OCI-LY1 (cell line): ENCODE results near the gene LARGE2.

Experiments used
- H2AFZ ChIP-seq: fragments of 200-600 bp; sonication (generic), shearing (Covaris generic); 2 replicates; pipeline ENCODE4 v1.6.0; 2014; ENCODE audit warnings: antibody characterized with exemption, mild to moderate bottlenecking, low read length
- H3F3A ChIP-seq: fragments of 200-600 bp; sonication (generic), shearing (Covaris generic); 2 replicates; pipeline ENCODE4 v1.6.0; 2014; ENCODE audit warnings: mild to moderate bottlenecking, antibody characterized with exemption, low read length, moderate library complexity; ENCODE audit not compliant: insufficient read depth
- H3K27ac ChIP-seq: fragments of 200-600 bp; sonication (generic); 2 replicates; pipeline ENCODE4 v1.5.1; 2014; ENCODE audit warnings: low read length, mixed run types, mild to moderate bottlenecking, low read depth; ENCODE audit not compliant: poor library complexity, severe bottlenecking
- H3K27me3 ChIP-seq: fragments of 200-600 bp; sonication (generic); 2 replicates; pipeline ENCODE4 v1.6.0; 2014; ENCODE audit warnings: antibody characterized with exemption, mild to moderate bottlenecking, low read length, moderate library complexity; ENCODE audit not compliant: insufficient read depth
- H3K36me3 ChIP-seq: fragments of 200-600 bp; sonication (generic); 2 replicates; pipeline ENCODE4 v1.6.1; 2014; ENCODE audit warnings: mild to moderate bottlenecking, antibody characterized with exemption, low read length, moderate library complexity, mixed read lengths; ENCODE audit not compliant: insufficient read depth
- H3K4me1 ChIP-seq: fragments of 200-600 bp; sonication (generic); 2 replicates; pipeline ENCODE4 v1.5.1; 2014; ENCODE audit warnings: mild to moderate bottlenecking, low read length, moderate library complexity; ENCODE audit not compliant: insufficient read depth, severe bottlenecking
- H3K4me2 ChIP-seq: fragments of 200-600 bp; sonication (generic), shearing (Covaris generic); 2 replicates; pipeline ENCODE4 v1.6.1; 2014; ENCODE audit warnings: low read length
- H3K4me3 ChIP-seq: fragments of 200-600 bp; sonication (generic); 2 replicates; pipeline ENCODE4 v1.5.1; 2014; ENCODE audit warnings: low read length, low read depth, mild to moderate bottlenecking, mixed read lengths; ENCODE audit not compliant: poor library complexity, severe bottlenecking
- H3K79me2 ChIP-seq: fragments of 200-600 bp; shearing (Covaris generic); 2 replicates; pipeline ENCODE4 v1.6.1; 2016; ENCODE audit warnings: mixed run types, low read length, mixed read lengths; ENCODE audit not compliant: insufficient read depth
- H3K9ac ChIP-seq: fragments of 200-600 bp; sonication (generic), shearing (Covaris generic); 2 replicates; pipeline ENCODE4 v1.6.1; 2014; ENCODE audit warnings: mild to moderate bottlenecking, low read length, mixed read lengths
- H3K9me2 ChIP-seq: fragments of 200-600 bp; sonication (generic), shearing (Covaris generic); 2 replicates; pipeline ENCODE4 v1.6.1; 2014; ENCODE audit warnings: low read depth, mild to moderate bottlenecking, low read length, mixed read lengths
- H3K9me3 ChIP-seq: fragments of 200-600 bp; shearing (Covaris generic); 2 replicates; pipeline ENCODE4 v1.6.1; 2014; ENCODE audit warnings: low read length, mixed read lengths
- H4K20me1 ChIP-seq: fragments of 200-600 bp; sonication (generic), shearing (Covaris generic); 2 replicates; pipeline ENCODE4 v1.6.0; 2016; ENCODE audit warnings: mild to moderate bottlenecking, low read length; ENCODE audit not compliant: insufficient read depth
- EZH2 ChIP-seq: fragments of 200-600 bp; sonication (generic), shearing (Covaris generic); IDR thresholded peaks from 2 replicates; pipeline ENCODE4 v1.8.0; 2017; ENCODE audit warnings: borderline replicate concordance, mixed run types, mild to moderate bottlenecking, antibody characterized with exemption, low read length, moderate library complexity, mixed read lengths
- TF ChIP-seq, protein P1 (sequence below): fragments of 200-600 bp; sonication (generic), shearing (Covaris generic); IDR thresholded peaks from 2 replicates; pipeline ENCODE4 v1.5.1; 2017; ENCODE audit warnings: mild to moderate bottlenecking, antibody characterized with exemption, low read length, moderate library complexity, mixed read lengths

LARGE2 gene

DNA sequence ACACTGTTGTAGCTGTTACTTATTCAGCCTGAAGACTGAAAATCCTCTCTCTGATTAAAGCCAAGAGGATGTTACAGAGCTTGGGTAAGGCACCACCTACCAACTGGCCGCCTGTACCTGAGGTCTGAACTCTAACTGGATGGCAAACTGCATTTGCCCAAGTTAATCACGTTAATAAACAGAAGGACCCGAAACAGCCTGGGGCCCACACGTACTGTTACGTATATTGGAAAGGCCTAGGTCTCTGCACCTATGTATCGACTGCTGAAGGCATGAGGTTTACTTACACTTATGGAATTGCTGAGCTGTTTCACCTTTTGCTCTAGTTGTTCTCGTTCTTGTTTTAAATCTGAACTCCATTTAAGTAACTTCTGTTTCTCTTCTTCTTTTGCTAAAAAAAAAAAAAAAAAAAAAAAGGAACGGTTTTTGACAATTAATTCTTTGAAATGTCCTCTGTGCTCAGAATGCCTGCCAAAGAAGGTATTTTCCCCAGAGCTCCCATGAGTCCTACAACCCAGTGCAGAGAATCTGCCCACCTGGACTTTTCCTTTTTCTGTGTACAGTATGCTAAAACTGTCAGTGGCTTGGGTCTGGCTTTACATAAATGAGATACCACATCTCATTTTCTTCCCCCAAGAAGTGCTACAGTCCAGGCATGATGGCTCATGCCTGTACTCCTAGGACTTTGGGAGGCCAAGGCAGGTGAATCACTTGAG lies 13.1 kb downstream of the LARGE2 start:
- Histone ChIP-seq H3K36me3 (peaks cover 38% of the 10 kb centered on the region), H3K4me3 (no peak overlapping the region), H3K4me1 (peaks cover 59% of the 10 kb centered on the region), H3K27ac (peak overlapping the region; percentile 86), H2AFZ (no peak overlapping the region), H3K9me2 (no peaks in the 10 kb centered on the region), H3K9ac (no peak overlapping the region), H3K27me3 (no peaks in the 10 kb centered on the region), H4K20me1 (no peaks in the 10 kb centered on the region), H3K79me2 (no peaks in the 10 kb centered on the region), H3K4me2 (no peak overlapping the region), H3K9me3 (no peaks in the 10 kb centered on the region), H3F3A (no peaks in the 10 kb centered on the region; the same call in 1 of the 2 replicates)
- TF ChIP-seq, protein P1, sequence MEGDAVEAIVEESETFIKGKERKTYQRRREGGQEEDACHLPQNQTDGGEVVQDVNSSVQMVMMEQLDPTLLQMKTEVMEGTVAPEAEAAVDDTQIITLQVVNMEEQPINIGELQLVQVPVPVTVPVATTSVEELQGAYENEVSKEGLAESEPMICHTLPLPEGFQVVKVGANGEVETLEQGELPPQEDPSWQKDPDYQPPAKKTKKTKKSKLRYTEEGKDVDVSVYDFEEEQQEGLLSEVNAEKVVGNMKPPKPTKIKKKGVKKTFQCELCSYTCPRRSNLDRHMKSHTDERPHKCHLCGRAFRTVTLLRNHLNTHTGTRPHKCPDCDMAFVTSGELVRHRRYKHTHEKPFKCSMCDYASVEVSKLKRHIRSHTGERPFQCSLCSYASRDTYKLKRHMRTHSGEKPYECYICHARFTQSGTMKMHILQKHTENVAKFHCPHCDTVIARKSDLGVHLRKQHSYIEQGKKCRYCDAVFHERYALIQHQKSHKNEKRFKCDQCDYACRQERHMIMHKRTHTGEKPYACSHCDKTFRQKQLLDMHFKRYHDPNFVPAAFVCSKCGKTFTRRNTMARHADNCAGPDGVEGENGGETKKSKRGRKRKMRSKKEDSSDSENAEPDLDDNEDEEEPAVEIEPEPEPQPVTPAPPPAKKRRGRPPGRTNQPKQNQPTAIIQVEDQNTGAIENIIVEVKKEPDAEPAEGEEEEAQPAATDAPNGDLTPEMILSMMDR, result no peak
- TF ChIP-seq EZH2, result no peak

GRCh38 chr11:45936511-45937054 lies 14.1 kb downstream of the LARGE2 start:
- Histone ChIP-seq H4K20me1 (no peaks in the 10 kb centered on the region), H3K36me3 (peaks cover 38% of the 10 kb centered on the region), H3K4me3 (no peak overlapping the region), H3K9ac (no peak overlapping the region), H3K27ac (no peak overlapping the region), H3K9me2 (no peaks in the 10 kb centered on the region), H3K4me2 (no peak overlapping the region), H2AFZ (no peak overlapping the region), H3K4me1 (peaks cover 49% of the 10 kb centered on the region), H3K9me3 (no peaks in the 10 kb centered on the region), H3F3A (no peaks in the 10 kb centered on the region; the same call in 1 of the 2 replicates), H3K27me3 (no peaks in the 10 kb centered on the region), H3K79me2 (no peaks in the 10 kb centered on the region)
- TF ChIP-seq, protein P1, result no peak
- TF ChIP-seq EZH2, result no peak

DNA sequence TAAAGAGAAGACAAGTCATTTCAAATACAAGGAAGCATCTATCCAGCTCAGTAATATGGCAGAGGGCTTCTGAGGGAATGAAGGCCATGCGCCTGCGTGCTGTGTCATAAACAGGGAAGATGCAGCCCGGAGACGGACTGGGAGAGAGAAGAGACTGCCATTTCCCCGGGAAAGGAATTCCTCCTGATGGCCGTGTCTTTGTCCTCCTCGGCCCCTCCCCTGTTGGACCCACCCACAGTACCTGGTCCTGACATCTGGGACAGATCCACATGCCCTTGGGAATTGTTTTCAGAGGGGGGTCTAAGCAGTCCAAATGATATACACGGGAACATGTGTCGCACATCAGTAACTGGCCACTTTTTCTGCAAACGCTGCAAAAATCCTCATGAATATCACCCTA lies 15.5 kb downstream of the LARGE2 start:
- H3K4me1 ChIP-seq, result peaks cover 35% of the 10 kb centered on the region
- H3K9me3 ChIP-seq, result no peaks in the 10 kb centered on the region
- no peak overlapping the region for H3K9ac ChIP-seq
- H3K4me3 ChIP-seq, result no peak overlapping the region
- H3F3A ChIP-seq, result no peaks in the 10 kb centered on the region; the same call in 1 of the 2 replicates
- no peaks in the 10 kb centered on the region for H3K9me2 ChIP-seq
- no peaks in the 10 kb centered on the region for H3K79me2 ChIP-seq
- H3K27ac ChIP-seq, result no peak overlapping the region
- no peaks in the 10 kb centered on the region for H3K27me3 ChIP-seq
- TF ChIP-seq, protein P1, result no peak
- no peak for TF ChIP-seq EZH2
- peaks cover 33% of the 10 kb centered on the region for H3K36me3 ChIP-seq
- H2AFZ ChIP-seq, result no peak overlapping the region
- no peak overlapping the region for H3K4me2 ChIP-seq
- no peaks in the 10 kb centered on the region for H4K20me1 ChIP-seq
